GM21717 (cell line): ENCODE data around the gene ABCF3.
"Not testable (repeated sequence)": the region's sequence is repeated elsewhere in the genome, so short reads cannot be mapped to it uniquely, and the experiment has no call there.

Experiments
- ATAC-seq: cut with Tn5 transposase; IDR thresholded peaks from one replicate; pipeline ENCODE4 v1.9.1; 2021; ENCODE audit warnings: mild to moderate bottlenecking, moderate library complexity; ENCODE audit not compliant: unreplicated experiment

ABCF3 gene

GRCh38 chr3:184186184-184186901, at the start of gene ABCF3:
Gene ABCF3 (plus strand): TSS chr3:184186199. CDS start chr3:184186208, 9 bp downstream.
- ATAC-seq: peak; percentile 23

DNA sequence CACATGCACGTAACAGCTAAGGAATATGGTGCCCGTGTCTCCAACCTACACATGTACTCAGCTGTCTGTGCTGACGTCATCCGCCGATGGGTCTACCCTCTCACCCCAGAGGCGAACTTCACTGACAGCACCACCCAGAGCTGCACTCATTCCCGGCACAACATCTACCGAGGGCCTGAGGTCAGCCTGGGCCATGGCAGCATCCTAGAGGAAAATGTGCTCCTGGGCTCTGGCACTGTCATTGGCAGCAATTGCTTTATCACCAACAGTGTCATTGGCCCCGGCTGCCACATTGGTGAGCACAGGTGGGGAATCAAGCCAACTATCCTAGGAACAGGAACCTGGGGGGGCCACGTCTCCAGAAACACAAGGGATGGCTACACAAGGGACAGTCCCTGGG, 45.6 kb upstream of the ABCF3 start:
- ATAC-seq: no peak

GRCh38 chr3:184142199-184142598, 43.8 kb upstream of the ABCF3 start:
- ATAC-seq: no peak

DNA sequence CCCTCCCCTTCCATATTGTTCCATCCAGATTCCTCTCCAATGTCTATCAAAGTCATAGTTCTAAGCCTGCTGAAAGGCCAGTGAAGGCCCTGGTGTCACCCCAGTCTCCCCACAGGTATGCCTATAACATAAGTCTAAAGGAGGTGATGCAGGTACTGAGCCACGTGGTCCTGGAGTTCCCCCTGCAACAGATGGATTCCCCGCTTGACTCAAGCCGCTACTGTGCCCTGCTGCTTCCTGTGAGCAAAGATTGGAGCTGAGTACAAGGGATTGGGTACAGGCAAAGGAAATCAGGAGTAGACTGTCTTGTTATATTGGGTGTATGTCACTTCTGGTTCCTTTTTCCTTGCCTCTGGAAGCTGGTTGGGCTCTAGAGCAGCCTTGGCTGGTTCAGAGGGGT, 42.7 kb upstream of the ABCF3 start:
- ATAC-seq: no peak

- no peak for ATAC-seq
Measured at GRCh38 chr3:184144505-184144904, 41.5 kb upstream of the ABCF3 start.

DNA sequence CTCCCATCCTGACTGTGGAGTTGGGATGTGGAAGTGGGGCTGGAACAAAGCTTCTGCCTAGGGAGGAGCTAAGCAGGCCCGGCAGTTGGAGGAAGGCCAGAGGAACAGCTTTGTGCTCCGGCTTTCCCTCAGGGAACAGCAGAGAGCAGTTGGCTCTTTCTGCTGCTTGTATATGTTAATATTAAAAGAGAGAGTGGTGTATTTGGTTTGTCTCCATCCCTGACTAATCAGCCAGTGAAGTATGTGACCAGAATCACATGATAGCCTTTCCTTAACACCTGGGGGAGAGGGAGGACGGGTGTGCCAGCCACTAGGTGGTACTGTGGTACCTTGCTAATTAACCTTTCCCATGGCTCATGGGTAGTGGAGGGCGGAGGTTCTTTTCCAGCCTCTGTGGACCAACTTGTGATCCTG, 40.9 kb upstream of the ABCF3 start:
- no peak for ATAC-seq

GRCh38 chr3:184145751-184146270, 40.2 kb upstream of the ABCF3 start:
- no peak for ATAC-seq

GRCh38 chr3:184148076-184148475, 37.9 kb upstream of the ABCF3 start:
- no peak for ATAC-seq

GRCh38 chr3:184149123-184149522, 36.9 kb upstream of the ABCF3 start:
- ATAC-seq: no peak

- not testable (repeated sequence) for ATAC-seq
Measured at GRCh38 chr3:184149770-184150169, 36.2 kb upstream of the ABCF3 start.

- peak; percentile 70 for ATAC-seq
Measured at GRCh38 chr3:184154885-184155643, 30.9 kb upstream of the ABCF3 start, which contains the start of gene DVL3. Gene DVL3 (plus strand): TSS chr3:184155377. CDS start chr3:184155636, 259 bp downstream.

DNA sequence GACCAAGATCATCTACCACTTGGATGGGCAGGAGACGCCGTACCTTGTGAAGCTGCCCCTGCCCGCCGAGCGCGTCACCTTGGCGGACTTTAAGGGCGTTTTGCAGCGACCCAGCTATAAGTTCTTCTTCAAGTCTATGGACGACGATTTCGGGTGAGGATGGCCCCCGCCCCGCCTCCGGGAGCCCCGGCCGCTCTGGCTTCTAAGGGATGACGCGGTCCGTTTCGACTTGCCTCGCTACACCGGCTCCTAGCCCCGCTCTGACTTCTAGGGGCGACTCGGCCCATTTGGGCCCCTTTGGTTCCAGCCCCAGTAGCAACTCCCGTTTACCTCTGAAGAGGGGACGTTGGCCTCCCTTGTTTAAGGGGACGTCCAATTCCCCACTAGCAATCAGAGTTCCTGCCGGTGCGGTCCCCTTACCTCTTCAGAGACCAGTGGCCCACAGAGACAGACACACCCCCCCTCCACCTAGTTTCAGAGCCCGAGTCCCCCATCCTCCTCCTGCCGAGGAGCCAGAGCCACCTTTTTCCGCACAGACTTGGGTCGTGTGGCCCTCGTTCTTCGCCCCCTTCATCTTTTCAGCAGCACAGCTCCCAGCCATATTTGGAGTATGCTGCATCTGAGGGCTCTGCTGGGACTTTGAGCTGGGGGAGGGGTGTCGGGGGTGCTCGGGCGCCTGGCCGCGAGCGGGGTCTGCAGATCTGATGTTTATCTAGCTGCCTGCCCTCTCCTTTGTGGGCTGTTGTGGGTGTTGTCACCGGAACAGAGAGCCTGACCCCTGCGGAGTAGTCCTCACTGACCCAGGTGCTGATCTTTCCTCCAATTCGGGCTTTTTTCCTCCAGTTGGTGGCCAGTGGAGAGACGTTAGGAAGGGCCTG, 30.1 kb upstream of the ABCF3 start:
- ATAC-seq: peak; percentile 39

DNA sequence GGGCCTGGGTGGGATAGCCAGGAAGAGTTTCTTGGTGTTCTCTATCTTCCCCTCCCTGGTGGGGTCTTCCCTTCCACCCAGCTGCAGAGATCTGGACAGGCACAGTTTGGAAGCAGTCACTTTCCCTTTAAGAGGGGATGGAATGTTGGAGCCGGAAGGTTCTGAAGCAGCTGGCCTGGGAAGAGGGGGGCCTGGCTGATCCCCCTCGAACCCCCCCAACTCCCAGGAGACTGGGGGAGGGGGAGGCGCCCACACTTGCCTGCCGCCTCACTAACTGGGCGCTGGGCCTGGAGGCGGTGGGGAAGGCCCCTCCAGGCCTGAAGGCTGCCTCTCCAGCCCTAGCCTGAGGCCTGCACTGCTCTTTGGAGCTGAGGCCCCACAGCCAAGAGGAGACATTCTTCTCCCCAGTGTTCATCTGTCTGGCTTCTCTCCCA, 29.5 kb upstream of the ABCF3 start:
- ATAC-seq: no peak

- ATAC-seq: no peak
Measured at GRCh38 chr3:184157206-184157605, 28.8 kb upstream of the ABCF3 start.

DNA sequence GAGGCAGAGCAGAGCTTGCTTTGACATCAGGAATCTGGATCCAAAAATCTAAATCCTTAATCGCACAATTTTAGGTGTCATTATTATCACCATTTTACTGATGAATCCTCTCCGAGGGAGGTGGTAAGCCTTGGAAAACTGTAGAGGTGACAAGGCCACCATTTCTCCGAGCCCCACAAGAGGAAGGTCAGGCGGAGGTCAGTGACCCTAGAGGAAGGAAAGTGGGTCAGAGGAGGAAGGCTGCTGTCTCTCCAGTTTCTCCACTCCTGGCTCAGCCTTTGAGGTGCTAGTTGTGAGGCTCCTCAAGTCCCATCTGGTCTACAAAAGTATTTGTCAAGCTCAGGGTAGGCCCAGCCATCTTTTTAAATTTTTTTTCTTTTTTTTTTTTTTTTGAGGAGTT, 27.6 kb upstream of the ABCF3 start:
- ATAC-seq: no peak

- ATAC-seq: no peak
Measured at GRCh38 chr3:184160456-184160855, 25.5 kb upstream of the ABCF3 start.

DNA sequence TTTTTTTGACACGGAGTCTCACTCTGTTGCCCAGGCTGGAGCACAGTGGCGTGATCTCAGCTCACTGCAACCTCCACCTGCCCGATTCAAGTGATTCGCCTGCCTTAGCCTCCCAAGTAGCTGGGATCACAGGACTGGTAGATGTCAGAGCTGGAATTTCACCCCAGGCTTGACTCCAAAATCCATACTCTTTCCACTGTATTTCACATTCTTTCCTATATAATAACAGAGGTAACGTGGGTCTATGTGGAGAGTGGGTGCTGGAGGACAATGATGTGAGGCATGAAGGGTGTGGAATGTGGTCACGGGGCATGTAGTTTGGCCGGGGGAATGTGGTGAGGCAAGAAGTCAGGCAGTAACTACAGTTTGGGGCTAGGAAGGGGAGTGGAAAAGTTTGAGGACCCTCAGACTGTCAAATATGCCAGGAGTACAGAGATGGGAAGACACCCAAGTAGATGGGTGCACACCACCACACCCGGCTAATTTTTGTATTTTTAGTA, 23.4 kb upstream of the ABCF3 start:
- not testable (repeated sequence) for ATAC-seq

DNA sequence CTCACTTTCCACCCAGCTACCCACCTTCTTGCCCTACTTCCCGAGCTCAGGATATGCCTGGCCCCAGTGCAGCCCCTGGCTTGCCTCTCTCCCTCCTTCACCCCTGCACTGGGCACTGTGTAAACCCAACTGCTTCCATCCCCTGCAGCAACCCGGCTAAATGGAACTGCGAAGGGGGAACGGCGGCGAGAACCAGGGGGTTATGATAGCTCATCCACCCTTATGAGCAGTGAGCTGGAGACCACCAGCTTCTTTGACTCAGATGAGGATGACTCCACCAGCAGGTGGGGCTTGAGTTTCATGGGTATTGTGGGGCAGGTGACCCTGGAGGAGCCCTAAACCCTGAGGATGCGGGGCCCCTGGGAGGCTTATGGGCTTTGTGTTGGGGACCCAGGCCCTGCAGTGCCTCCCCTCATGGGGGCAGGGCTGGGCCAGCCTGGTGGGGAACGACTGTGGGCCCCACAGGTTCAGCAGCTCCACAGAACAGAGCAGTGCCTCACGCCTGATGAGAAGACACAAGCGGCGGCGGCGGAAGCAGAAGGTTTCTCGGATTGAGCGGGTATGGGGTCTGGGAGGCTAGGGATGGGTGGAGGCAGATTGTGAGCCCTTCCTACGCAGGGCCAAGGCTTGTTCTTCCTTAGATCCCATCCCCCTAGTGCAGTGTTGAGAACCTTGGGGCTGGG, 21.2 kb upstream of the ABCF3 start:
- ATAC-seq: no peak

GRCh38 chr3:184165543-184165942, 20.5 kb upstream of the ABCF3 start:
- no peak for ATAC-seq

- ATAC-seq: no peak
Measured at GRCh38 chr3:184166671-184167070, 19.3 kb upstream of the ABCF3 start.
